GM21526 (cell line): Measurements from ENCODE around the gene APOBEC3C.
"Not testable (repeated sequence)": the region's sequence is repeated elsewhere in the genome, so short reads cannot be mapped to it uniquely, and the experiment has no call there.

Experiments
- ATAC-seq: cut with Tn5 transposase; IDR thresholded peaks from one replicate; pipeline ENCODE4 v1.9.1; 2021; ENCODE audit warnings: moderate library complexity; ENCODE audit not compliant: unreplicated experiment, low FRiP score

APOBEC3C gene

DNA sequence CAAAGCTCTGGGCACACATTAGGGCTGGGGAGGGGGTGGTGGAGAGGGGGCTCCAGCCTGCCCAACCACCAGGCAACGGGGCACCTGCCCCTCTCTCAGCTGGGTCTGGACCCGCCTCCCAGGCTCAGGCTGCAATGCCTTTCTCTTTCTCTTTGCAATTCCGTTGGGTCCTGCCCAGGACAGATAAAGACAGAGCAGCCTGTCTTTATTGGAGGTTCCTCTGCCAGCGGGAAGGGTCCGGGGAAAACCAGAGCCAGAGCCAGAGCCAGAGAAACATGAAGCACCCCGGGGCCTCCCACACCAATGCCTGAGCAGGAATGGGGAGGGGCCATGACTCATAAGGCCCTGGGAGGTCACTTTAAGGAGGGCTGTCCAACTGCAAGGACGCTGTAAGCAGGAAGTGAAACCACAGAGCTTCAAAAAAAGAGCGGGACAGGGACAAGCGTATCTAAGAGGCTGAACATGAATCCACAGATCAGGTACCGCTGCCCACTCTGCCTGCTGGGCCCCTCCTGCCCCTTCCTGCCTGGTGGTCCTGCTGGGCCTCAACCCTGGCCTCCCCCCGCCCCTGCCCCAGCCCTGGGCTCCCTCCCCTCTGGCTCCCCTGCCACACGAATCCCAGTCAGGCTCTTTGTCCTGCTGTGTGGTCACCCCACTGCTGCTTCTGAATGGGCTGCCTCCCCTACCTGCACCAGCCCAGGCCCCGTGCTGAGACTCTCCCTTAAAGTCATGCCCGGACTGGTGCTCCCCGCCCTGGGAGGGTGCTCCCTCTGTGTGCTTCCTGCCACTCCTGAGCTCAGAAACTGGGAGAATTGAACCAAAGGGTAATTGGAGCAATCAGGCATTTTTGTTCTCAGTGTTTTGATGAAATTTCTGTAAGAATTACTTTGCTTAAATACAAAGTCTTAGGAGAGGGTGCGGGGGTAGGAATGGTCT, 31.8 kb upstream of the APOBEC3C start, which contains the start of gene APOBEC3B:
Gene APOBEC3B, plus strand, starts transcription at position 356 of the 936 bp plus-strand sequence. Its CDS starts 107 bp downstream, at position 463.
- ATAC-seq = no peak

- no peak for ATAC-seq
Observed at GRCh38 chr22:38984224-38984623, 29.8 kb upstream of the APOBEC3C start.

GRCh38 chr22:38984784-38985757, 29.0 kb upstream of the APOBEC3C start:
- peak; percentile 59 for ATAC-seq

DNA sequence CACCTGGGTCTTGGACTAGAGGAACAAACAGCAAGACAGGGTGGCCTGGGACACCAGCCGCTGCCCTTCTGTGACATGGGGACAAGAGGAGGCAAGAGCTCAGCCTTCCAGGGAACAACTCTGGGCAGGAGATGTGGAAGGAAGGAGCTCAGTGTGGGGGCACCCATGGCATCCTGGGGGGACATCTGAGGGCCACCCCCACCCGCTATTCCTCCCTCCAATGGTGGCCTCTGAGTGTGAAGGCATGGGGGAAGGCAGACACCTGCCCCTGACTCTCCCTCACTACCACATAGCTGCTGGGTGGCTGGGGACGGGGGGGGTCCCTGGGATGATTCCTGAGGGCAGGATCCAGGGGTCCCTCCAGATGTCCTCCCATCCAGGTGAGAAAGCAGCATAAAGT, 27.4 kb upstream of the APOBEC3C start:
- ATAC-seq = no peak

GRCh38 chr22:38987171-38987895, 26.7 kb upstream of the APOBEC3C start:
- no peak for ATAC-seq

DNA sequence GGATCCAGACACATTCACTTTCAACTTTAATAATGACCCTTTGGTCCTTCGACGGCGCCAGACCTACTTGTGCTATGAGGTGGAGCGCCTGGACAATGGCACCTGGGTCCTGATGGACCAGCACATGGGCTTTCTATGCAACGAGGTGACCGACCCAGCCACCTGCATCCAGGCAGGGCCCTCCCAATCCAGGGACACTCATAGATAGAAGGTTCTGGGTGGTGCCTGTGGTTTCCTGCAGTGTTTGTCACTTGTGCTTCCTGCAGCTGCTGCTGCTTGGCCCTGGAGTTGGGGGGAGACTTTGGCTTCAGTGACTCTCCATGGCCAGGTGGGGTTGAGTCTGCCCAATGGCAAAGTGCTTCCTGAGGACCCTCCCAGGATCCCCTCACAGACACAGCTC, 24.6 kb upstream of the APOBEC3C start:
- no peak for ATAC-seq

GRCh38 chr22:38992871-38993371, 21.1 kb upstream of the APOBEC3C start:
- ATAC-seq = not testable (repeated sequence)

GRCh38 chr22:38996105-38996504, 18.0 kb upstream of the APOBEC3C start:
- ATAC-seq = no peak

- no peak for ATAC-seq
Observed at GRCh38 chr22:38997518-38997917, 16.5 kb upstream of the APOBEC3C start.

GRCh38 chr22:39003165-39003638, 10.9 kb upstream of the APOBEC3C start:
- ATAC-seq = no peak

DNA sequence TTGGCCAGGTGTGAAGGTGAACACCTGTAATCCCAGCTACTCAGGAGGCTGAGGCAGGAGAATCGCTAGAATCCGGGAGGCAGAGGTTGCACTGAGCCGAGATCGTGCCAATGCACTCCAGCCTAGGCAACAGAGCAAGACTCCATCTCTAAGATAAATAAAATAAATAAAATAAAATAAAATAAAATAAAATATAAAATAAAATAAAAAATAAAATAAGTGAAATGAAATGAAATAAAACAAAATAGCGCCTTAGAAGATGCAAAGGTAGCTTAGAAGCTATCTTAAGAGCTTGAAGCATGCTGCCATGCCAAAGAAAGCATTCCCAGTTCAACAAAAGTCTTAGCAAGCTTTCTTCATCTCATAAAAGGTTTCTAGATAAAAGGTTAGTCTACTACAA, 6.9 kb upstream of the APOBEC3C start:
- no peak for ATAC-seq

DNA sequence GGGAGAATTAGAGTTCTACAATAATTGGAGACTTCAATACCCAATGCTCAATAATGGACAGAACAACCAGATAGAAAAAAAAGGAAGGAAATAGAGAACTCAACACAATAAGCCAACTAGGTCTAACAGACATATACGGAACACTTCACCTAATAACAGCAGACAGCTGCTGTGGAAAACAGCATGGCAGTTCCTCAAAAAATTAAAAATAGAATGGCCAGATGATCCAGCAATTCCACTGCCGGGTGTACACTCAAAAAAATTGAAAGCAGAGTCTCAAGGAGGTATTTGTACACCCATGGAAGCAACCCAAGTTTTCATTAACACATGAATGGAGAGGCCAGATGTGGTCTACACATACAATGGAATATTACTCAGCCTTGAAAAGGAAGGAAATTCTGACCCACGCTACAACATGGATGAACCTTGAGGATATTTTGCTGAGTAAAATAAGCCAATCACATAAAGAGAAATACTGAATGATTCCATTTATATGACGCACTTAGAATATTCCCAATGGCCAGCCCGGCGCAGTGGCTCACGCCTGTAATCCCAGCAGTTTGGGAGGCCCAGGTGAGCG, 5.7 kb upstream of the APOBEC3C start:
- ATAC-seq = not testable (repeated sequence)

GRCh38 chr22:39010946-39011345, 3.1 kb upstream of the APOBEC3C start:
- ATAC-seq = no peak

- no peak for ATAC-seq
Observed at GRCh38 chr22:39012533-39013511, 1.2 kb upstream of the APOBEC3C start.

- ATAC-seq = peak; percentile 17
Observed at GRCh38 chr22:39013561-39013941, 506 bp upstream of the APOBEC3C start.

GRCh38 chr22:39014723-39015121, 665 bp downstream of the APOBEC3C start:
- not testable (repeated sequence) for ATAC-seq

DNA sequence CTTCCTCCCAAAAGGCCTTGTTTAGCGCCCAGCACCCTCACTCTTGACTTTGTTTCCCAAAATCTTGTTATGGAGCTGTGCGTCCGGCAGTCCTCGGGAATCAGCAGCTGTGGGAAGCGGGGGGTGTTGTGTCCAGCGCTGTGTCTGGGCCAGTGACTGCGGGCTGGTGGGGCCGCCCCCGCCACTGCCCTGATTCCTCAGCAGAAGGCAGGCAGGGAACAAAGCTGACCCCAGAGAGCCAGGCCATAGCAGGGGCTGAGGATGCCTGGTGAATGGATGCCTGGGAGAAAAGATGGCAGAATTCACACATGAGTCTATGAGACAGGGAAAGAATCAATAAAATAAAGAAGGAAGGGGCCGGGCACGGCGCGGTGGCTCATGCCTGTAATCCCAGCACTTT, 2.5 kb downstream of the APOBEC3C start:
- no peak for ATAC-seq

- no peak for ATAC-seq
Observed at GRCh38 chr22:39017596-39018365, 3.7 kb downstream of the APOBEC3C start.
